Type B pancreatic cell (in vitro differentiated cells): ENCODE results near the gene POU5F2. TPM values are rescaled to one million over a fixed set of nuclear protein-coding genes. Genes with fewer than 3 reads are reported as not detected.

Experiments
- DNase-seq: peaks from one replicate; pipeline ENCODE4 v3.0.0; 2021; ENCODE audit warnings: mixed read lengths; ENCODE audit not compliant: unreplicated experiment; ENCODE audit errors: extremely low spot score
- H3K27ac Mint-ChIP-seq: 2 replicates; pipeline ENCODE4 v1.8.0; 2021; ENCODE audit warnings: mild to moderate bottlenecking, mixed read lengths
- H3K27me3 Mint-ChIP-seq: 2 replicates; pipeline ENCODE4 v1.8.0; 2021; ENCODE audit warnings: mixed read lengths
- H3K36me3 Mint-ChIP-seq: 2 replicates; pipeline ENCODE4 v1.8.0; 2021; ENCODE audit warnings: mixed read lengths
- H3K4me1 Mint-ChIP-seq: one replicate; pipeline ENCODE4 v1.8.0; 2021; ENCODE audit warnings: mixed read lengths; ENCODE audit not compliant: unreplicated experiment
- H3K4me3 Mint-ChIP-seq: 2 replicates; pipeline ENCODE4 v1.8.0; 2021; ENCODE audit warnings: mild to moderate bottlenecking, mixed read lengths
- H3K9me3 Mint-ChIP-seq: 2 replicates; pipeline ENCODE4 v1.8.0; 2021; ENCODE audit warnings: mixed read lengths
- total RNA-seq: library from RNA; stranded (reverse); gene quantifications from 2 replicates; pipeline ENCODE4 v1.2.1, GENCODE V29; 2021; ENCODE audit warnings: low replicate concordance
- TF ChIP-seq, protein P1 (sequence below): fragments of 200-600 bp; sonication (generic); conservative IDR thresholded peaks from 2 replicates; pipeline ENCODE4 v1.5.0; 2021; ENCODE audit warnings: antibody characterized with exemption, mild to moderate bottlenecking

Gene POU5F2
- total RNA-seq, 1 donor from 2014 or later: 0.51 TPM

DNA sequence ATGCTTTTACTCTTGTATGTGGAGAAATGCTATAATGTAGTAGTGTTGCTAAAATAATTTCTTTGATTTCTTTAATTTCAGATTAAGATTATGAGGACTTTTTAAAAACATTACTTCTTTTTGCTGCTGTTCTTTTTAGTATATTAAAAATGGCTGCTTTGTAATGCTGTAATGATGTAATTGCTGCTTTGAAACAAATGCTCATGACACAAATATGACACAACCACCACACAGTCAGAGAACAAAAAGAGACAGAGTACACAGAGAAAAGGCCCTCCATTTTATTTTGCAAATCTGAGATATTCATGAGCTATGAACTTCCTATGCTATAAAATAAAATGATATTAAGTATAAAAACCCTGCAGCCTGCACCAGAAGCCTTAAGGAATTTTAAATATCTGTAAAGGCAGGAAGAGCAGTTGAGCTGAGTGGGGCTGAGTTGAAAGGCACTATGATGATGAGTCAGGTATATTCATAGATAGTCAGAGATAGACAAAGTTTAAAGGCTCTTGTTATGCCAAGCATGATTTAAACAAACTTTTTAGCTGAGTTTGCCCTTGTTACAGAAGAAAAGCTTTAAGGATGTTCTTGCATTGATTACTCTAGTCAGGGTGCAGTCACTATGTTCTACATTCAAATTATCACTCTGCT, 5.1 kb upstream of the POU5F2 start:
- Mint-ChIP-seq H3K4me3 (no peak overlapping the region), H3K4me1 (no peaks in the 10 kb centered on the region), H3K9me3 (peaks cover 4% of the 10 kb centered on the region), H3K27me3 (no peaks in the 10 kb centered on the region), H3K27ac (no peak overlapping the region), H3K36me3 (peaks cover 5% of the 10 kb centered on the region)
- TF ChIP-seq, protein P1, sequence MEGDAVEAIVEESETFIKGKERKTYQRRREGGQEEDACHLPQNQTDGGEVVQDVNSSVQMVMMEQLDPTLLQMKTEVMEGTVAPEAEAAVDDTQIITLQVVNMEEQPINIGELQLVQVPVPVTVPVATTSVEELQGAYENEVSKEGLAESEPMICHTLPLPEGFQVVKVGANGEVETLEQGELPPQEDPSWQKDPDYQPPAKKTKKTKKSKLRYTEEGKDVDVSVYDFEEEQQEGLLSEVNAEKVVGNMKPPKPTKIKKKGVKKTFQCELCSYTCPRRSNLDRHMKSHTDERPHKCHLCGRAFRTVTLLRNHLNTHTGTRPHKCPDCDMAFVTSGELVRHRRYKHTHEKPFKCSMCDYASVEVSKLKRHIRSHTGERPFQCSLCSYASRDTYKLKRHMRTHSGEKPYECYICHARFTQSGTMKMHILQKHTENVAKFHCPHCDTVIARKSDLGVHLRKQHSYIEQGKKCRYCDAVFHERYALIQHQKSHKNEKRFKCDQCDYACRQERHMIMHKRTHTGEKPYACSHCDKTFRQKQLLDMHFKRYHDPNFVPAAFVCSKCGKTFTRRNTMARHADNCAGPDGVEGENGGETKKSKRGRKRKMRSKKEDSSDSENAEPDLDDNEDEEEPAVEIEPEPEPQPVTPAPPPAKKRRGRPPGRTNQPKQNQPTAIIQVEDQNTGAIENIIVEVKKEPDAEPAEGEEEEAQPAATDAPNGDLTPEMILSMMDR: no peak
- no peak for DNase-seq

DNA sequence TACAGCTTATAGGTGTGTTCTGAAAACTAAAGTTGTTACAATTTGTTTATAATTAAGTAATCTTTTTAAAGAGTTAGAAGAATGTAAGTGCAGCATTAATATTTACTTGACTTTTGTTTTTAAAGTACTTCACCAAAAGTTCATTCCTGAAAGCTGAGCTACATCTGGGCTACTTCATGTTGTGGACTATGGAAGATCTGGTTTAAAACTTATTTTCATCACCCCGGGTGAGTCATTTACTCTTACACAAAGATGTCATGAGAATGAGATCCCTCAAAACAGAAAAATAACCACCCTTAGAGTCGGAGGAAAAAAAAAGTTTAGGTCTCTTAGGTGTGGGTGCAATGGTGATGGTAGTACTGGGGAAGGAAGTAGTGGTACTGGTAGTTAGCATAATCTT, 5.1 kb downstream of the POU5F2 start:
- H3K4me3 Mint-ChIP-seq: no peak overlapping the region
- H3K36me3 Mint-ChIP-seq: no peaks in the 10 kb centered on the region
- no peaks in the 10 kb centered on the region for H3K27me3 Mint-ChIP-seq
- no peaks in the 10 kb centered on the region for H3K4me1 Mint-ChIP-seq
- no peaks in the 10 kb centered on the region for H3K9me3 Mint-ChIP-seq
- TF ChIP-seq, protein P1: no peak
- no peak overlapping the region for H3K27ac Mint-ChIP-seq
- no peak for DNase-seq

DNA sequence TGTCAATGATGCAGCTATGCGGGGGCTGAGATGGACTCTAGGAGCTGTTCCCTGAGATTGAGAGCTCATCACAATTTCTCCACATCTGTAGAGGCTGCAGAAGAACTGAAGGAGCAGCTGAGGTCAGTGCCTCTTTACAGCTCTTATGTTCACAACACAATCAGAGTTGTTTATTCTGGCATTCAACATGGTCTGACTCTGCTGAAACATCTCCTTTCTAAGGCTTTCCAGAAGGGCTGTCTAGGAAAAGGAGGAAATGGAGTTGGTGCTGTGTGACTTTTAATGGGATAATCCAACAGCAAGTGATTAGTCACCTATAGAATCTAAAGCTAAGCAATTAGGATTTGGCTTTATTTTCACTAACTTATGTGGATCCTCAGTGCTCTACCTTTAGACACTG, 6.0 kb downstream of the POU5F2 start:
- TF ChIP-seq, protein P1: no peak
- no peaks in the 10 kb centered on the region for H3K27me3 Mint-ChIP-seq
- no peak overlapping the region for H3K4me3 Mint-ChIP-seq
- no peaks in the 10 kb centered on the region for H3K9me3 Mint-ChIP-seq
- no peaks in the 10 kb centered on the region for H3K4me1 Mint-ChIP-seq
- no peaks in the 10 kb centered on the region for H3K36me3 Mint-ChIP-seq
- H3K27ac Mint-ChIP-seq: no peak overlapping the region
- no peak for DNase-seq

DNA sequence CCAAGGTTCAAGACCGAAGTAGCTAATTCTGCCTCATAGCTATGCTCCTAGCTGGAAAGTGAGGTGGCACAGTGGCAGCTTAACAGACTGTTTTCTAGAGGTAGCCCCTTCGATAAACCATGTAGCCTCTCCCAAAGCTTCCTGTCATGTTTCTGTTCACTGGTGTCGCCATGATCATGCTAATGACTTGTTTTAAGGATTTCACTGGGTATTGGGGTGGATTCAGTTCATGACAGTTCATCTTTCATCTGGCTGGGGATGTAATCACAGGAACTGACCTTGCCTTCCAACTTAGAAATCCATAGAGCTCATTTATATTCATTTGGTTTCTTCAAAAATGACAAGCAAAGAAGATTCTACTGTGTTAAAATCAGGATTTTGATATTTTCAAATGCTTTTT, 9.4 kb downstream of the POU5F2 start:
- Mint-ChIP-seq H3K4me3 (no peak overlapping the region), H3K27me3 (no peaks in the 10 kb centered on the region), H3K27ac (no peak overlapping the region), H3K4me1 (no peaks in the 10 kb centered on the region), H3K9me3 (no peaks in the 10 kb centered on the region), H3K36me3 (no peaks in the 10 kb centered on the region)
- TF ChIP-seq, protein P1: no peak
- DNase-seq: no peak

DNA sequence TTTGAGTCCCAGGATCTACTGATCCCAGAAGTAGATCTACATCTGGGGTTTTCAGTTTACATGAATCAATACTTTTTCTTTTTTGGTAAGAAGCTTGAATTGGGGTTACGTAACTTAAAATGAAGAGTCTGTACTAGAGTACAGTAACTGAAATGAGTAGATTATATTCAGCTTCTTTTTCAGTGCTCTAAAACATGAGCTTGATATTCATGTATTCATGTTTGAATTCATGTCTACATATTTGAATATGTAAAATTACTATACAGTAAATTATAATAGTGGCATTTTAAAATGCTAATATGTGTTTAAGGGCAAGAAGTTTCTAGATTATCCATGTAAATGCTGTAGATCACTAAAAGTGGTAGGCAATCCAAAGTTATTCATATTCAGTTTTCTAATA, 14.8 kb downstream of the POU5F2 start:
- Mint-ChIP-seq H3K27ac (no peak overlapping the region), H3K36me3 (no peaks in the 10 kb centered on the region), H3K4me1 (peaks cover 2% of the 10 kb centered on the region), H3K4me3 (no peak overlapping the region), H3K27me3 (no peaks in the 10 kb centered on the region), H3K9me3 (no peaks in the 10 kb centered on the region)
- DNase-seq: no peak
- TF ChIP-seq, protein P1: no peak

DNA sequence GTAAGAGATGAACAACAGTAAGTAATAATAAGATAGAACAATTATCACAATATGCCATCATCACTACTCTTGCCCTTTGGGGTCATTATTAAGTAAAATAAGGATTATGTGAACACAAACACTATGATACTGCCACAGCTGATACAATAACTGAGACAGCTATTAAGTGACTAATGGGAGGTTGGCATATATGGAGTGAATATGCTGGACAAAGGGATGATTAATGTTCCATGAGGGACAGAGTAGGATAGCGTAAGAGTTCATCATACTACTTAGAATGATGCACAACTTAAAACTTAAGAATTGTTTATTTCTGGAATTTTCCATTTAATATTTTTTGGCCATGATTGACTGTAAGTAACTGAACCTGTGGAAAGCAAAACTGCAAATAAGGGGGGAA, 16.6 kb downstream of the POU5F2 start:
- Mint-ChIP-seq H3K9me3 (no peaks in the 10 kb centered on the region), H3K36me3 (no peaks in the 10 kb centered on the region)

More for the DNA sequence above, 16.6 kb downstream of the POU5F2 start:
- Mint-ChIP-seq H3K27me3 (no peaks in the 10 kb centered on the region), H3K4me3 (no peak overlapping the region), H3K4me1 (peaks cover 9% of the 10 kb centered on the region), H3K27ac (no peak overlapping the region)
- TF ChIP-seq, protein P1: no peak
- no peak for DNase-seq
